Stimulated activated CD8-positive, alpha-beta memory T cell treated with anti-CD3 and anti-CD28 coated beads, Interleukin-4, amount 100 ng/mL, for 48 hours (primary cell): ENCODE measurements around the gene FOXP2.
"Not testable (repeated sequence)": the region's sequence is repeated elsewhere in the genome, so short reads cannot be mapped to it uniquely, and the experiment has no call there.

Experiments used
- DNase-seq: peaks from one replicate; pipeline ENCODE4 v3.0.0-alpha.2; 2020

Gene FOXP2

DNA sequence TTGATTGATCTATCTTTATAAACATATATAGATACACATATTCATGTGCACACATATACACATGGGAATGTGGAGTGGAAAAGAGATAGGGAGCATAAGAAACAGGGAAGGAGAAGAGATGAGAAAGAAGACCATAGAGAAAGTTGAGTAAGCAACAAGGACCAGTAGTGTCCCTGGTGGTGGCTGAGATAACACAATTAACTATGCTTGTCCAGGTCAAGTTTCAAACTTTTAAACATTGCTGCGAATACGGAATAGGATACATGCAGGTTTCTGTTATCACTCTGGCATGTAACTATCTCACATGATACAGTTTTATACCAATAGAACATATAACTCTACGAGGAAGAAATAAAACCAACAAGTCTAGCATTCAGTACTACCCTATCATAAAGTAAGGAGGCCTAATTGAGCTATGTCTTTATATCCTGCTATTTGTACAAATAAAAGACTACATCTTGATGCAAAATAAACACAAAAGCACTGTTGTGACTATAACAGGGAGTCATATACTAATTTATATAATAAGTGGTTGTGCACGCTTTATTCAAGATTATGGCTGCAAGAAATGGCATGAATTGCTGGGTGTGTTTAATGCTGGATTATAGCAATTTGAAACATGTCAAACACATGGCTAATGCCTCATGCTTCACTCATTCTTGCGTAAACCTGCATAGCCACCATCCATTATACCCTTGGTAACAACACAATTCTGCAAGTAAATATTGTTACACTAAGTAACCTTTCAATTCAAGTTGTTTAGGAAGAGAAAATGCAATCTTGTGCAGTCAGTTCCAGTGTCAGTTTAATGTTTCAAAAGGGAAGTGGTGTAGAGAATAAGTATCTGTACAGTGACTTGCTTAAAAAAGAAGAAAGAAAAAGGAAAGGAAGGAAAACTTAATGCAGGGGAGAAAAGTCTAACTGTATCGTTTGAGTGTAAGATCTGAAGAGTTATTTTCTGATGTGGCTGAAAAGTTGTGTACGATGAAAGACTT, 8.2 kb downstream of the FOXP2 start:
- DNase-seq, result no peak

DNA sequence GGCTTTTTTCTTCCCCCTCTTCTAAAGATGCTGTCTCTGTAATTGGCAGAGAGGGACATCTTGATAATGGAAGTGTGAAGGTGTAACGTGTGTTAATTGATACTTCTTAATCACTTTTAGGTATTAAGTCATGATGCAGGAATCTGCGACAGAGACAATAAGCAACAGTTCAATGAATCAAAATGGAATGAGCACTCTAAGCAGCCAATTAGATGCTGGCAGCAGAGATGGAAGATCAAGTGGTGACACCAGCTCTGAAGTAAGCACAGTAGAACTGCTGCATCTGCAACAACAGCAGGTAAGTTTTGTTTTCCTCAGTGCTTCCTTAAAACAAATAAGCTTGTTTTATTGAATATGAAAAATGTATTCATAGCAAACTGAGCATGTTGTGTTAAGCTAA, 11.8 kb downstream of the FOXP2 start:
- DNase-seq, result no peak

DNA sequence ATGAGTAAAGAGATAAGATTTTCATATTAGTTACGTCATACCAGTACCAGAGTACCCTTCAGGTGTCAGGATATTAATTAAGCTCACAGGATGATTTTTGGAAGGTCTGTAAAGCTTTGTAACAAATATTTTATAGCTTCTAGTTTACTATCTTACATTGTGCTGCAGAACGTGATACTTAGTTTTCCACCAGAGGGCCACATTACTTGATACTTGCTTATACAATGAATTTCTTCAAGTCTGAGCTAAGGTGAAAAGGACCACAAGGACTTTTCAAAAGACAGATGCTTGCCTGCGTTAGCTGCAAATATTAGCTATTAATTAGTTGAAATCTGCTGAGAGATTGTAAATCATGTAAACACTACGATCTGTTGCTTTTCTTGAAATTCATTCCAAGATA, 12.2 kb downstream of the FOXP2 start:
- no peak for DNase-seq

DNA sequence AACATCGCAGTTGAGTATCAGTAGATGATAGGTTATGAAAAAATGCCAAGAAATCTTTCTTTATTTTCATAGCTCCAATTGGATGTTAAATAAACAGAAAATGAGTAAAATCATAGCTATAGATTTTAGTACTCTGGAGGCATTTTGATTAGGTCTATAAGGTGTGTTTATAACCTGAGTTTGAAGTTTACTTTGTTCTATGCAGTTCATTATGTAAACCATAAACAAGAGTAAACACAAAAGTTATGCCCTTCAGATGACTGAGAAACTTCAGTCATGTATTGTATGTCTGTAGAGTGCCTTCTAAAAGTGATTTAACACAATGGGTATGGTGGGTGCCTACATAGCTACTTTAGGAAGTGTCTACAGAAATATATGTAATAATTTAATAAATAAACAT, 13.6 kb downstream of the FOXP2 start:
- DNase-seq, result no peak

DNA sequence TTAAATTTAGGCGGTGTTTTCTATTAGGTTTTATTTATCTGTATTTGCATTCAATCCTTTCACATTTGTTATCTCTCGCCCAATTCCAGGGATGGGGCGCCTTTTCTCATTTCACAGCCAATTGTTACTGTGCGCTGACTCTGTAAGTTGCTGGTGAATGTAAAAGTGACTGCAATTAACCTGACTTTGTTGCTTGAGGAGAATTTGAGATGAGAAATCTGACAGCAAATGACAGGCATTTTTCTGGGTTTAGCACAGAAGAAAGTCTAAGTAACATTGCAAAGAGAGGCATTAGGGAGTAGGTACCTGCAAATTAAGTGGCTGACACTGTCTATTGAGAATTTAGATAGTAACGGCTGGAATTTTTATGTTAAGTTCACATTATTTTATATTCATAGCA, 16.6 kb downstream of the FOXP2 start:
- no peak for DNase-seq

DNA sequence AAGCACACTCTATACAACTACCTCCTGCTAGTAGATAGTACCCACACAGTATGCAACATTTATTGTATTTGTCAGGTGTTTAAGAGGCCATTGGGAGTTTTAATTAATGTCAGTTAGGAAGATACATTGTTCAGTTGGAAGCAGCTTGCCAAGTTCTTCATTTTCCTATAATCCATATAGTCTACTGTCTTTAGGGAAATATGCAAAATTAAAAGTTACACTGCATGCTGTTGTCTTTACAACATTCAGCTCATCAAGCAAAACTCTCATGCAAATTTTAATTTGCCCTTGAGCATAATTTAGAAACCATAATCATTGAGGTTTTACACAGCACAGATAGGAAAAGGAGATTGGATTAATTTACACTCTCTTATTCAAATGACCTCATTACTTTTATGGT, 17.4 kb downstream of the FOXP2 start:
- no peak for DNase-seq

DNA sequence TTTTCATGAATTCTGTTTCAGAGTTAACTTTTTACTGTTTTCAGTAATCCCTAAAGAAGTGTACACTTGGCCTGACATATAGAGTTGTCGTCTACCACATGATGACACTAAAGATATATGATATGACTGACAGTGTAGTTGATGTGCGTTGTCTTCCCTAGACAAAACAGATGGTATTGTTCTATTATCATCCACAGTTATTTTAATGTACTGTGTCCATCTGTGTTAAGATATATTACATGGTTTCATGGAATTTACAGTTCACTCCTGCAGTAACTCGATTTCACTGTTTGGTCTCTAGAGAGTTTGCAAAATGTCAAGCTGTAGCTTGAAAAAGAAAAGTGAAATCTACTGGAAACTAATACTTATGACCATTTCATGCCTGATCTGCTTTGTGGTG, 18.1 kb downstream of the FOXP2 start:
- no peak for DNase-seq

DNA sequence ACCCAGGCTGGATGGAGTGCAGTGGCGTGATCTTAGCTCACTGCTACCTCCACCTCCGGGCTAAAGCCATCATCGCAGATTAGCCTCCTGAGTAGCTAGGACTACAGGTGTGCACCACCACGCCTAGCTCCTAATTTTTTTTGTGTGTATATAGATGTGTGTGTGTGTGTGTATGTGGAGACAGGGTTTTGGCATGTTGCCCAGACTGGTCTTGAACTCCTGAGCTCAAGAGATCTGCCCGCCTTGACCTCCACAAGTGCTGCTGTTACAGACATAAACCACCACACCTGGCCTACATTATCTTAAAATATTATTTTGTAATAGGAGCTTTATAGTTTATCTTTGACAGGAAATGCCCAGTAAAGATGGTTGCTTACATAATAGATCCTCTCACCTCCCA, 25.0 kb downstream of the FOXP2 start:
- DNase-seq, result no peak

DNA sequence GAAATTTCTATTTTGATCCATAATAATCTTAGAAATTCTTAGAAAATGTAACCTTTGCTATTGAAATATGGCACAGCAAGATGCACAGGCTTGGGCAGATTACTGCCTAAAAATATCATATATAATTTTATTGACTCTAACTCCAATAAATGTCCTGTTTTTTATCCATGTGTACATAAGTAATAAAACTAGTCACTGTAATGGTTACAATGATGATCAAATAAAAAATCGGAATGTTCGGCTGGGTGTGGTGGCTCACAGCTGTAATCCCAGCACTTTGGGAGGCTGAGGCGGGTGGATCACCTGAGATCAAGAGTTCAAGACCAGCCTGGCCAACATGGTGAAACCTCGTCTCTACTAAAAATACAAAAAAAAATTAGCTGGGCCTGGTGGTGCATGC, 26.3 kb downstream of the FOXP2 start:
- not testable (repeated sequence) for DNase-seq

DNA sequence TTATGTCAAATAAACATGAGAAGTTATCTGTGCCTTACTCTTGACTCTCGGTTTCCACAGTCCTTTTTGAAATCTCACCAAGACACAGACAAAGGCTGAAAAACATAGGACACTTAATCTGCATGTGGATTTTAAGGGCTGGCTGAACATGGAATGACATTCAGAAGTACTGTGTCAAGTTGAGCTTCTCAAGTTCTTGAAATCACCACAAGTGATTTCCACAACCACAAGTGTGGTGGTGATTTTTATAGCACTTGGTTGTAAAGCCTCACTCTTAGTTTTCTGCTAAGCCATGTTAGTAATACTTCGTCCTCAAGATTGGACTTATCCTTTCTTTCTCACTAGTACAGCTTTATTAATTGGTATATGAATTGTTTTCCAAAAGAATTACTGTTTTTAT, 29.6 kb downstream of the FOXP2 start:
- DNase-seq, result no peak

DNA sequence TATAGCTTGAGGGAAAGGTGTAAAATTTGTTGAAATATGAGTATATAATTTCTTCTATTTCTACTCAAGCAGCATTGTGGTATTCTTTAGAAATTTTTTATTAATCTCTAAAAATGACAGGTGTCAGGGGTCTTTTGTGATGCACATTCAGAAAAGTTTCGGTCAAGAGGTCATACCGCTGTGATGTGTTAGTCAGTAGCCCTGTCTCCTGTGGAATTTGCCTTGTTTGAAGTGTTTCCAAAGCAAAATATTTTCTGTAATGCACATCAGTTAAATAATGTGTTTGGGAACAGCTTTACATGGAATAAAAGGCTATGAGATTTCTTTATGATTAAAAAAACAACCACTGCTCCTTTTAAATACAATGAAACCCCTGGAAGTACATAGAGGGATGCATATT, 35.8 kb downstream of the FOXP2 start:
- no peak for DNase-seq

DNA sequence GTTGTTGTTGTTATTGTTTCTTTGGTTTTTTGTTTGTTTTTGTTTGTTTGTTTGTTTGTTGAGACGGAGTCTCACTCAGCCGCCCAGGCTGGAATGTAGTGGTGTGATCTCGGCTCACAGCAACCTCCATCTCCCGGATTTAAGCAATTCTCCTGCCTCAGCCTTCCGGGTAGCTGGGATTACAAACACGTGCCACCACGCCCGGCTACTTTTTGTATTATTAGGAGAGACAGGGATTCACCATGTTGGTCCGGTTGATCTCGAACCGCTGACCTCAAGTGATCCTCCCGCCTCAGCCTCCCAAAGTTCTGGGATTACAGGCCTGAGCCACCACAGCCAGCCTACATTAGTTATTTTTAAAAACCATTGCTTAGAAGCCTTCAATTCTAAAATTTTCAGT, 45.0 kb downstream of the FOXP2 start:
- no peak for DNase-seq

DNA sequence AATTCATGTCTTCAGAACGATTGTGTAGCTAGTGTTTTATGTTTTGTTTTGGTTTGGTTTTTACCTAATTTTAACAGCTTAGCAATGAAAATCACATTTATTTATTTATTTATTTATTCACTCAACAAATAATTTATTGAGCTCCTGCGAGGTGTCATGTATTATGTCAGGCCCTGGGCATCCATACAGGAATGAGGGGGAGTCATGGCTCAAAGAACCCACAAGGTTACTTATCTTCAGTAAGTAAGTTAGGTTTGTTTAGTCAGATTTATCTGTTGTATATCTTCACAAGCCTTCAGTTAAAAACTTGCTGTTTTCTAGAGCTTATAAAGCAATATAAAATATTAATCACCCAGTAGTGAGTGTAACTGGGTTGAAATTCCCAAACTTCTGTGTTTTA, 45.4 kb downstream of the FOXP2 start:
- DNase-seq, result no peak

DNA sequence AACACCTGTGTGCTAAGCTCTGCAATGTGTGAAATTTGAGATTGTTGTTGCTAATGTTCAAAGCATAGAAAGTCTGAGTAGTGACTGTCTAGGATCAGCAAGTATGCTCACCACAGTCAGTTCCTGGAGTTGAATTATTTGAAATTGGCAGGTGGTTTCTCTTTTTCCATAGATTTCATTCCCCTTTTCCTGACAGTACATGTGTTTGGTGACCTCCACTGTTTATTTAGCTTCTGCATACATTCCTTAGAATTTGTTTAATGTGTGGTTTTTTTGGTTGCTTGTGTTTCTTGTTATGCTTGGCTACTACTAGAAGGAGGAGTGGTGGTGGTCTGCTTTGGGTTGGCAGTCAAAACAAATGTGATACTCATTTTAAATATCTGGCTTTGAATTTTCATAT, 52.3 kb downstream of the FOXP2 start:
- no peak for DNase-seq

DNA sequence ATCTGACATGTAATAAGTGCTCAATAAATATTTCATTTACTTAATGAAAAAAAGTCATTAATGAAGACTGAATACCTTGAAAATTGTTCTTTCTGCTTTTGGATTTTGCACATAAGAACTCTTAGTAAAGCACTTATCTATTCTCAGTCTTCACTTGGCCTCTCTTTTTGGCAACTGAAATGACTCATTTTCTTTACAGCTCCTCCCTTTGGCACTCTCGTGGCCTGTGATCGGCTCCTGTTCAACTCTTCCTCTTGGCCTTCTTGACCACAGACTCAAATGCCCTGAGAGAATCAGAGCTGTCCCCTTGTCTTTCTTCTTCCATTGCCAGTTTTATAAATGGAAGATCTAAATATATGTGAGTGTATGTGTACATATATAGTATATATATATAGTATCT, 54.2 kb downstream of the FOXP2 start:
- no peak for DNase-seq

DNA sequence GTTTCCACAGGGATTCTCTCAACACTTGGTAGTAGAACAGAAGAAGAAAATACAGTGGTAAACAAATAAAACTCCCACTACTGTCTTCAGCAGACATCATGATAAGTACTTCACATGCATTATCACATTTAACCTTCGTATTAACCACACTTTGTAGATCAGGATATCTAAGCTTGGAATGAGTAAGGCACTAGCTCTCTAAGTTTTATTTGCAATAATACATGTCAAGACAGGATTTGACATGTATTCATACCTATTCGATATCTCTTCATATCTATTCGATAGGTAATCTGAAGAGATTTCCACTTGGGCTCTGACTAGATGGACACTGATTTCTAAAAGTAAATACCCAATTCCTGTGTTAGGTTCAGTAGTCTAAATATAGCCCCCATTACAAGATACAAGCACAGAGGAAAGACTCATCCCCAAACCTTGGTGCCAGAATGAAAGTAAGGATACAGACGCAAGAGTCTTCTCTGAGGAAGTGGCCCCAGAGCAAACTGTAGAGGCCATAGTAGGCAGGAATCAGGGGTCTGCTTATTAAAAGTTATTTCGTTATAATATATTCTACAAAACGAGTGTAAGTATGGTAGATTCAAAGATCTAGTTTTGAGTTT, 58.4 kb downstream of the FOXP2 start:
- DNase-seq, result no peak

DNA sequence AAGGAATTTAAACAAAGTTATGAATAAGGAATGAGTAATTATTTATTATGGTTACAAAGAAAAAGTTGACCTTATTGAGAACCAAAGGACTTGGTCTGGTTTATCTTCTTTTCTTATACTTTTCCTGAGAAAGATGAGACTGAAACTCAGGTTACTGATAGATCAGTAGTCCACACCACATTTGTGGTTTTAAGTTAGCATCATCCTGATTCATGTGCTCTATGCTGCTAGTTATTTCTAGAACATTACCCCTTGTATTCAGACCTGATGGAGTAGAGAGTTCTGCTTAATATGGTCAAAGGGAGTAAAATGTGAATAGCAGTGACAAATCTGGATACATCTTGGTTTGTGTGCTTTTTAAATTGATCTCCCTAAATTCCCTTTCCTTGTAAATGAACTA, 63.8 kb downstream of the FOXP2 start:
- no peak for DNase-seq

DNA sequence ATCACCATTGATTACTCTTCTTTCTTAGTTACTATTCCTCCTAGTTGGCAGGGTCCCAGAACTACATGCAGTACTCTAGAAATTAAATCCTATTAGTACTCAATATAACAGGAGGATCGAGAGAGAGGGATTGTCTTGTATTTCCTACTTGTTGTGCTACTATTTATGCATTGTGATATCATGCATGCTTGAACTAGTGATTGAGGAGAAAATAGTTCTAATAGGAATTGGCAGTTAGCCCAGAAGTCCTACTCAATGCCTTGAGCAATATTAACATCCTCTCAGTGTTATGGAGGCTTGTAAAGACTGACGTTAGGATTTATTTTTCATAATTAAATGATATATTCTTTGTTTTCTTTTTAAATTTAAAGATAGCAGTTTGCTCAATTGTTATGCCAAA, 67.4 kb downstream of the FOXP2 start:
- no peak for DNase-seq

DNA sequence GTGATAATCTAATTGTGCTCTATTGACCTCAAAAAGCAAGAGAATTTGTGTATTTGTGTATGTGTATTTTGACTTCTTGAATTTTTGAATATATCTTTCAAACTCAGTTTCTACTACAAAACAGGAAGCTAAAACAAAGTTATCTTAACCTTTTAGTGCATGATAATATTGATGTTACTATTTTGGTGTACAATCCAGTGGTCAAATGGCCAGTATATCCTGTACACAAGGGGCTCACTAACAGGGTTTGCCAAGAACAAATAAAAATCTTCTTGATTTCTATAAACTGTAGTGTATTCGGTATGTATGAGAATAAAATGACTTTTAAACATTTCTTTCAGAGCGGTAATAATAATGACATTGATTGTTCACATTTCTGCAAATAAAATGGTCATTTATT, 69.6 kb downstream of the FOXP2 start:
- no peak for DNase-seq

DNA sequence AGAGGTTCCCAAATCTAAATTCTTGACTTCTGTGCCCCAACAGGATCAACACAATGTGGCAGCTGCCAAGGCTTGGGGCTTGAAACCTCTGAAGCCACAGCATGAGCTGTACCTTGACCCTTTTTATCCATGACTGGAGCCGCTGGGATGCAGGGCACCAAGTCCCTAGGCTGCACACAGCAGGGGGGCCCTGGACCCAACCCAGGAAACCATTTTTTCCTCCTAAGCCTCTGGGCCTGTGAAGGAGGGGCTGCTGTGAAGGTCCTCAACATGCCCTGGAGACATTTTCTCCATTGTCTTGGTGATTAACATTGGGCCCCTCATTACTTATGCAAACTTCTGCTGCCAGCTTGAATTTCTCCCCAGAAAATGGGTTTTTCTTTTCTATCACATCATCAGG, 72.6 kb downstream of the FOXP2 start:
- DNase-seq, result no peak

DNA sequence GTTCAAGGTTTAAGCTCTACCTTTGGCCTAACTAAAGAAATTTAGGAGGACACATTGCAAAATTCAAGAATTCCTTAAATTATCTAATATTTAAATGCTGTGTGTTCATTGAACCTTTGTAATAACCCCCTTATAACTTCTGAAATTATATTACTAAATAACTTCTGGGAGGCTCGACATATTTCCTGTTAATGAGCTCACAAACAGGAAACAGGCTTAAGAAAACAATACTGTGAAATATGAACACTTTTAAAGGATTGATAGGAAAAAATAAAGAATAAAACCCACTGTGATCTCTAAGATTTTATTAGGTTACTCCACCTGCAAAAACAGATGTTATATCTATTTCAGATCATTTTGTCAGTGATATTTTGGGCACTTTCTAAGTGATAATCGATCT, 74.1 kb downstream of the FOXP2 start:
- no peak for DNase-seq

DNA sequence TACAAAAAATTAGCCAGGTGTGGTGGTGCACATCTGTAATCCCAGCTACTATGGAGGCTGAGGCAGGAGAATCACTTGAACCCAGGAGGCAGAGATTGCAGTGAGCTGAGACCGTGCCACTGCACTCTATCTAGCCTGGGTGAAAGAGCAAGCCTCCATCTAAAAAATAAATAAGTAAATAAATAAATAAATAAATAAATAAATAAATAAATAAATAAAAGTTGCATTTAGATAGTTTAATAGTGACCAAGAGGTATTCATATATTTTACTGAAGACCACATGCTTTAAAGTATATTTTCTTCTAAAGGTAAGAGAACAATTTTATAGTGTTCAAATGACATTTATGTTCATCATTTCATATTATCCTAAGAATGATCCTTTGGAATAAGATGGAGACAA, 82.9 kb downstream of the FOXP2 start:
- DNase-seq, result not testable (repeated sequence)

DNA sequence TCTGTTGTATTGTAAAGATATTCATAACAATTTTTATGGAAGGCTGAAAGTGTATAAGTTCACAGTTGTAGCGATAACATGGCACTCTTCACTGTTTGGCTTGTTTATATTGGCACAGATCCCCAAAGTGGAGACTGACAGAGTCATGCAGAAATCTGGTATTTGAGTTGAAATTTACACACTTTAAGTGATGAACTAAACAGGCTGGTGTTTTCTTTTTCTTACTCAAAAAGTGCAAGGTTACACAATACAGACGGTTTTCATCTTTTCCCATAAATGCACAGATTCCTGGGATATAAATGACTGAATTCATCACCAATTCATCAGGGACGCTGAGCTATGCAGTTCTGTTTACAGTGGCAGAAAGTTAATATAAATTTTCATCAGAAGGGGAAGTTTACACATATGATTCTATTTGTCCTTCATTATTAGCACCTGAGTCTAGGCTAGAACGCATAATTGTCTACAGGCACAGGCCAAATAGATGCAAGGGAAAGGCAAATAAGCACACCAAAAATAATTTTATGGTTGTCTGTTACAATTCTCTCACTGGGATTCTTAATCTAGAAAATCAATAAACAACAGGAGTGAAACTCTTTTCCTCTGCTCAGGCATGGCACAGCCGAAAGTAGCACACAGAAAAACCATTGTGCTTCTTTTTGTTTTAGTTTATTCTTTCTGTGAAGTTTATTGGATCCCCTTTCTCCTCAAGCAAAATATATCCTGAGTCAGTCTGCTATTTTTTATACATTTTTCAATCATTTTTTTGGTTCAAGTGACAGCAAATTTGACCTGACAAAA, 88.0 kb downstream of the FOXP2 start:
- no peak for DNase-seq

DNA sequence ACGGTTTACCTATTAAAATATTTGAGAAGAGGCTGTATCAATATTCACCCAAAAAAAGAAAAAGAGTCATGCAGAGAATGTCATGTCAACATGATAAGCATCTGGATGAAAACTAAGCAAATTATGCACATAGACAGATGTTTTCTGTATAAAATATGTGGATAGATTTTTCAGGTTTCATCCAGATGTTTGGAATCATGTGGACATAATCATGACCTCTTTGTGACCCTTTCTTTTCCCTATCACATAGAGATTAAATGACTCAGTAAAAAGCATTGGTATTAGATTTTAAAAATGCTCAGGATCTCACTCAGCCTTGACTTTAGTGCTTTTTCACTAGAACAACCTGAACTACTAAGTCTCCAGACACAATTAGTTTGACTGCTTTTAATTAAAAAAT, 90.0 kb downstream of the FOXP2 start:
- DNase-seq, result no peak
